Coronary artery (tissue), 2 donors: Measurements from ENCODE around the gene PPP2R3B.
"Not testable (repeated sequence)": the region's sequence is repeated elsewhere in the genome, so short reads cannot be mapped to it uniquely, and the experiment has no call there.

Experiments used
- DNase-seq: peaks from one replicate; pipeline ENCODE4 v3.0.0-alpha.2; 2017; ENCODE audit warnings: low spot score
- H3K27ac ChIP-seq, 2 donors: fragments of 200-600 bp; sonication (generic); one replicate each; pipeline ENCODE4 v1.5.1; 2016 to 2019
- H3K4me3 ChIP-seq: fragments of 200-600 bp; sonication (generic); 2 replicates; pipeline ENCODE4 v1.5.1; 2016; ENCODE audit warnings: mild to moderate bottlenecking, moderate library complexity
- CTCF ChIP-seq: fragments of 200-600 bp; sonication (generic); IDR thresholded peaks from one replicate; pipeline ENCODE4 v1.5.1; 2019; ENCODE audit warnings: antibody characterized with exemption

The PPP2R3B gene

GRCh38 chrX:308821-309520 is 77.7 kb downstream of the PPP2R3B start:
- DNase-seq: no peak
- no peak for TF ChIP-seq CTCF
- H3K4me3 ChIP-seq: no peak overlapping the region

GRCh38 chrX:307261-308111 is 79.2 kb downstream of the PPP2R3B start:
- no peak for DNase-seq
- no peak overlapping the region for H3K4me3 ChIP-seq
- no peak for TF ChIP-seq CTCF
- H3K27ac ChIP-seq: no peak overlapping the region

More at GRCh38 chrX:308821-309520, 77.7 kb downstream of the PPP2R3B start:
- no peak overlapping the region for H3K27ac ChIP-seq

GRCh38 chrX:306614-307251 is 80.0 kb downstream of the PPP2R3B start:
- not testable (repeated sequence) for H3K27ac ChIP-seq, H3K4me3 ChIP-seq, DNase-seq

- not testable (repeated sequence) for H3K27ac ChIP-seq, DNase-seq, H3K4me3 ChIP-seq
These were observed 80.7 kb downstream of the PPP2R3B start for GRCh38 chrX:305781-306613.

GRCh38 chrX:302975-303374 is 83.7 kb downstream of the PPP2R3B start:
- Histone ChIP-seq H3K27ac (no peak overlapping the region), H3K4me3 (no peak overlapping the region)
- no peak for TF ChIP-seq CTCF
- DNase-seq: no peak

- no peak overlapping the region for H3K4me3 ChIP-seq
- no peak overlapping the region for H3K27ac ChIP-seq
- no peak for DNase-seq
- TF ChIP-seq CTCF: no peak
These were observed 86.4 kb downstream of the PPP2R3B start for GRCh38 chrX:300334-300733.

GRCh38 chrX:298993-299392 is 87.7 kb downstream of the PPP2R3B start:
- no peak for DNase-seq
- H3K27ac ChIP-seq: no peak overlapping the region
- no peak overlapping the region for H3K4me3 ChIP-seq
- TF ChIP-seq CTCF: no peak
